Ramos (cell line): Measurements from ENCODE around the gene NCBP1.

ENCODE experiments used
- in situ Hi-C: fragments of 300-500 bp; cut with MboI; formaldehyde crosslinking; loops from one replicate; pipeline ENCODE4 v1.14.3; 2022; ENCODE audit warnings: low sequenced_read_pairs; ENCODE audit not compliant: unreplicated experiment

The NCBP1 gene

DNA sequence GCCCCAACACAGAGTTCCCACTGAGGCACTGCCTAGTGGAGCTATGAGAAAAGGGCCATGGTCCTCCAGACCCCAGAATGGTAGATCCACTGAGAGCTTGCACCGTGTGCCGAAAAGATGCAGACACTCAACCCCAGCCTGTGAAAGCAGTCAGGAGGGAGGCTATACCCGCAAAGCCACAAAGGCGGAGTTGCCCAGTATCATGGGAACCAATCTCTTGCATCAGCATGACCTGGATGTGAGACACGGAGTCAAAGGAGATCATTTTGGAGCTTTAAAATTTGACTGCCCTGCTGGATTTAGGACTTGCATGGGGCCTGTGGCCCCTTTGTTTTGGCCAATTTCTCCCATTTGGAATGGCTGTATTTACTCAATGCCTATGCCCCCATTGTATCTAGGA lies 11.1 kb upstream of the NCBP1 start:
- in situ Hi-C loops: loop anchor here (25.0 kb wide), 1 partner anchor 760 kb away; the partner anchor contains the start of gene ZNF782

DNA sequence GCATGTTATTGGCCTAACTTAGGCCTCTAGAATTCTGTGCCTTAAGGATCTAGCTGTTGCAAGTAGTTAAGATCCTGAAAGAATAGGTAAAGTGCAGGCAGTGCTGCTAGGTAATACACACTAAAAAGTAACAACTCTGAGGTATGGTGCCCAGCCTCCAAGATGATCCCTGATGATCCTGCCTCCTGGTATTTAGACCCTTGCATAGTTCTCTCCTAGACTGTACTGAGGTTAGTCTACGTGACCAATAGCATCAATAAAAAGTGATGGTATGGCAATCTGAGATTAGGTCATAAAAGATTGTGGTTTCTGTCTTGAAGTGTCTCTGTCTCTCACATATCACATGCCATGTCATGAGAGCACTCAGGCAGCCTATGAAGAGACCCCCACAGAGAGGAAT lies 9.7 kb upstream of the NCBP1 start:
- in situ Hi-C loops: loop anchor here (25.0 kb wide), 1 partner anchor 762 kb away; the partner anchor contains the start of gene ZNF782

GRCh38 chr9:97625620-97626019 lies 8.0 kb upstream of the NCBP1 start:
- in situ Hi-C loops: no loop called here

DNA sequence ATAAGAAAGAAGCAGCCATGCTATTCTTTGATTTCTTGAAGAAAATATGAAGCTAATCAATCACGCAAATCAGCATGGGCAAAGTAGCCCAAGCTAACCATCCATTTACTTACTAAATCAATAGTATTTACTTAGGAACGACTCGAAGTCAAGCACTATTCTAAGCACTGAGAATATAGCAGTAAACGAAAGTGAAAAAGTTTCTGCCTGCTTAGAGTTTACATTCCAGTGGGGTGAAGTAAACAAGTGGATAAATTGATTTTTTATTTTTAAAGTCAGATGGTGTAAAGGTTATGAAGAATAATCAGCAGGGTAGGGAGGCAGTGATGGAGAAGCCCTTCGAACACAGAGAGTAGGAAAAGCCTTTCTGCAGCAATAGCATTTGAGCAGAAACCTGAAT lies 6.0 kb upstream of the NCBP1 start:
- in situ Hi-C loops: no loop called here

DNA sequence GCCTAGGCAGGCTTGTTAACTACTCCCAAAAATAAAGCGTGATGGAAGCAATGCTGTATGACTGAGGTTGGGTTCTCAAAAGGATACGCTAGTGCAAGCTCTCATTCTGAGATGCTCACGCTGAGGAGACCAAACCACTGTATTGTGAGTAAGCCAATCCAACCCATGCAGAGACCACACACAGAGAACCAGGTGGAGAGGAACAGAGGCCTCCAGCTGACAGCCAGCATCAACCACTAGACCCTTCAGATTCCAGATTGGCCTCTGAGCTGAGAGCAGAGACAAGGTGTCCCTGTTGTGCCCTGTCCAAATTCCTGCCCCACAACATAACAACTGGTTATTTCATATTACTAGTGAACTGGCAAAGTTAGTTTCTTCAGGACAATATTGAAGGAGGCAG lies 5.0 kb upstream of the NCBP1 start:
- in situ Hi-C loops: no loop called here

DNA sequence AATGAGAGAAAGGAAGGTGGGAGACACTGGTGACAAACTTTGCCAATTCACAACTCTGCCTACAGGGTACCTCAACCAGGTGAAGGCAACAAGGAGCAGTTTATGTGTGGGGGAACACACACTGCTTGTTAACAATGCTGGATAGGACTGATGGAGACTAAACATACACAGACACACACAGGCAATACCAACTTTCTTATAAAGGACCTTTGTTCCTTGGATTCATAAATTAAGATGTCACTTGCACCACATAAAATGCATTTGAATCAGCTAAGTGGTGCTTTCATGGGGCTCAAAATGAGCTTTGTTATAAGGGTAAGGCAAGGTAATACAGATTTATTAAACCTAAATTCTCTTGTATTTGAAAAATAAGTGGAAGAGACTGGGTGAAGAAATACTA lies 4.5 kb upstream of the NCBP1 start:
- in situ Hi-C loops: no loop called here

GRCh38 chr9:97630591-97630990 lies 3.0 kb upstream of the NCBP1 start:
- in situ Hi-C loops: no loop called here

GRCh38 chr9:97632248-97632984 lies 1.2 kb upstream of the NCBP1 start:
- in situ Hi-C loops: no loop called here

GRCh38 chr9:97633859-97634490 lies 354 bp downstream of the NCBP1 start:
- in situ Hi-C loops: no loop called here

GRCh38 chr9:97635026-97635425 lies 1.4 kb downstream of the NCBP1 start:
- in situ Hi-C loops: no loop called here

- in situ Hi-C loops: no loop called here
Measured at GRCh38 chr9:97636903-97637302, 3.3 kb downstream of the NCBP1 start.

GRCh38 chr9:97638666-97639065 lies 5.0 kb downstream of the NCBP1 start:
- in situ Hi-C loops: no loop called here

DNA sequence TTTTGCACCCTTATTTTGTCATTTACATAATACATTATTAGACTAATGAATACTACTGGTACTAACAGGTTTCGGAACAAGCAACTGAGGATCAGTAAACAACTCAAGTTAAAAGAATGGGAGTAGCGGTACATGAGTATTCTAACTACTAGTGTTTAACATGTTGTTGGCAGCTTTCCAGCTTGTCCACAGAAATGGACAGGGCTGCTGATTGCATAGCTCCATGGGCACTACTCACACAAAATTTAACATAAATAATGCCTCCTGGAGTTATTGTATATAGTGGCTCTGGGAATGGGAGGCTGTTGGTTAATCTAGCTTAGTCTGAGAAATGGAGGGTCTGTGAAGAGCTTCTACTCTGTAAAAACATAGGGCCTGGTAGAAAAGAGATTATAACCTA lies 6.7 kb downstream of the NCBP1 start:
- in situ Hi-C loops: no loop called here

DNA sequence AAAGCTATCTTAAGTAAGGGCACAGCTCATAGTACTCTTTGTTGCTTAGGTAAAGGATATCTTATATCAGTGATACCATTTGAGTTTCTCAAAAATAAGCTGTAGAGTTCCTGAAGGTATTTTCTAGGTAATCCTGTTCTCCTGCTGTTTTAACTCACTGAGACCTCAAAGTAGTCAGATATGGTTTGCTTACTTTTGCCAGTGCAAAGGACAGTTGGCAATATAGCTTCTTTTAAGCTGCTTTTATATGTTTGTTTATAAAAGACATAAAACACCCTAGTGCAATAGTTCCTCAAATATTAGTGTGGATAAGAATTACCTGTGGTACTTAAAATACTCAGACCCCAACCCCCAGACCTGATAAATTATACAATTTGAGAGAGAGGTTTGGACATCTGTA lies 12.1 kb downstream of the NCBP1 start:
- in situ Hi-C loops: no loop called here

DNA sequence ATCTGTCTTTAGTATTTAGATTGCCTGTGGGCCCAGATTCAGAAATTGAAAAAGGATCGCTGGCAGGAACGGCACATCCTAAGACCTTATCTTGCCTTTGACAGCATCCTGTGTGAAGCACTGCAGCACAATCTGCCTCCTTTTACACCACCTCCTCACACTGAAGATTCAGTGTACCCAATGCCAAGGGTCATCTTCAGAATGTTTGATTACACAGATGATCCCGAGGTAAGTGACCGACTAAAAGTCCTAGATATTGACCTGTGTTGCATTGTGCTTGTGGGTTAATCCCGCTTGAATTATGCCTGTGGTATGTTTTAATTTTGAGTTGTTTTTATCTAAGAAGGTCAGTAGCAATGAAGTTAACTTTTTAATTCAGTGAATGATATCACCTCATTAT lies 14.4 kb downstream of the NCBP1 start:
- in situ Hi-C loops: no loop called here

DNA sequence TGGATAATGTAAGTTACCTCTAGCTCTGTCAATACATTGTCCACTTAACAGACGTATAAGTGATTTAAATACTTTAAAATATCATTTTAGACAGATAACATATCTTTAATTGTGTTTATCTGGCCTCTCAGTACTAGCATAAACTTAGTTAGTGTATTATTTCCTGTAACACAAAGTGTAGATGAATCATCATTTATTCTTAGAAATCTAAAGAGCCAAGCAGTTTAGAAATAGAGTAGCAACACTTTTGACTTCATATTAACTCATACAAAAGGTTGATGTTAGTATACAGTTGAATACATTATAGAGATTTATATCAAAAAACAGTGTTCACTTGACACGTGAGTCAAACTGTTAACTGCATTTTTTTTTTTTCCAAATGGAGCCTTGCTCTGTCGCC lies 18.0 kb downstream of the NCBP1 start:
- in situ Hi-C loops: no loop called here

DNA sequence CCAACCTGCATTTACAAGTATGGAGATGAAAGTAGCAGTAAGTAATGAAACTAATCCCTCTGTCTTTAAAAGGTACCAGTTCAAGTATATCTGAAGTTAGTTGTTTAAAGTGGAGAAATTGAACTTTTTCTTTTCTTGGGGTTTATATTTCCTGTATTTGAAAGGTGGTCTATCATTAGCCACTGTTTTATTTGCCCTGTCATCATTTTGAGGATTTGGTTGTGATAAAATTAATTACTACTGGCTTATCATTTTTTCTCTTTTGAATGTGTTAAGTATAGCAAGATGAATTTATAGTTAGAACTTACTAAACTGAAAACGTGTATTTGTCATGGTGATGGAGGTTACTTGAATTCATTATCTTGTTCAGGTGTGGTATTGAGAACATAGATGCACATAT lies 25.1 kb downstream of the NCBP1 start:
- in situ Hi-C loops: no loop called here

DNA sequence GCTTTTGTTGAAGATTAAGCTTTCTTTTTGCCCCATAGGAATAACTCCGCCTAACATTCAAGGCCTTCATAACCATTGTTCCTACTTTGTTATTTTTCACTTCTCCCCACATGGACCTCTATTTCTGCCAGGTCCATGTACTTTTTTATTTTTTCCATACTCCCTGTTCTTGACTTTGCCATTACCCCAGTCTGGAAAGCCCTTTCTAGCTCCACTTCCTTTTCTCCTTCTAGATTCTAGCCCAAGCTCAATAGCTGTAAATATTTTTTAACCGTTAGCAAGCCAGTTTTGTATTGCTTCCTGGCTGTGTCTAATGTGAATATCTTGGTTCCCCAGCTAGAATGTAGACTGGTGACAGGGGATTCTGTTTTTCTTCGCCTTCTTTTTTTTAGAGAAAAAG lies 26.1 kb downstream of the NCBP1 start:
- in situ Hi-C loops: no loop called here

- in situ Hi-C loops: no loop called here
Measured at GRCh38 chr9:97660340-97660739, 26.7 kb downstream of the NCBP1 start.

DNA sequence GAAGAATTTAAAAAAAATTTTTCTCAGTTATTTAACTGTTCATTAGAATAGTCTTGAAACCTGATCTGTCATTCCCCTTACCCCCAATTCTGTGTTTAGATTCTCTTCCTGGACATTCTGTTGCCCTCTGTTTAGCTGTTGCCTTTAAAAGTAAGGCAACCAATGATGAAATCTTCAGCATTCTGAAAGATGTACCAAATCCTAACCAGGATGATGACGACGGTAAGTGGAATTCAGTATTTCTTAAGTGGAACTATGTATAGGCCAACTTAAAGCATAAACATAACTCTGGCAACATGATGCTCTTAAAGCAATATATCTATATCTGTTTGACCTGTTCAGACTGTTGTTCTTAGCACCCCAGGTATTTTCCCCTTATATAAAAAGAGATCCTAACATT lies 27.2 kb downstream of the NCBP1 start:
- in situ Hi-C loops: no loop called here

DNA sequence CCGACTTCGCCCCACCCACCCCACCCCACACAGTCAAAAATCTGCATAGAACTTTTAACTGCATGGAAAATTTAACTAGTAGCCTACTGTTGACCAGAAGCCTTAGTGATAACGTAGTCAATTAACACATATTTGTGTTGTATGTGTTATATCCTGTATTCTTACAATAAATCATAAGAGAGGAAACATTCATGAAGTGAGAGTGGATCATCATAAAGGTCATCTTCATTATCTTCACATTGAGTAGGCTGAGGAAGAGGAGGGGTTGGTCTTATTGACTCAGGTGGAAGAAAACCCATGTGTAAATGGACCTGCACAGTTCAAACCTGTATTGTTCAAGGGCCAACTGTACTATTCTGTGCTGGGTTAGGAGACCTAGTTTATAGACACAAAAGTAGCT lies 32.1 kb downstream of the NCBP1 start:
- in situ Hi-C loops: no loop called here
